Stimulated activated CD8-positive, alpha-beta memory T cell treated with anti-CD3 and anti-CD28 coated beads, Interleukin-4, amount 100 ng/mL, for 24 hours (primary cell): Measurements from ENCODE around the gene ZNF253.
A peak's percentile ranks its signal among the peaks of the same experiment; 100 is the strongest.
"Not testable (repeated sequence)": the region's sequence is repeated elsewhere in the genome, so short reads cannot be mapped to it uniquely, and the experiment has no call there.

ENCODE experiments used
- DNase-seq: peaks from one replicate; pipeline ENCODE4 v3.0.0-alpha.2; 2020; ENCODE audit warnings: low read depth

The ZNF253 gene

DNA sequence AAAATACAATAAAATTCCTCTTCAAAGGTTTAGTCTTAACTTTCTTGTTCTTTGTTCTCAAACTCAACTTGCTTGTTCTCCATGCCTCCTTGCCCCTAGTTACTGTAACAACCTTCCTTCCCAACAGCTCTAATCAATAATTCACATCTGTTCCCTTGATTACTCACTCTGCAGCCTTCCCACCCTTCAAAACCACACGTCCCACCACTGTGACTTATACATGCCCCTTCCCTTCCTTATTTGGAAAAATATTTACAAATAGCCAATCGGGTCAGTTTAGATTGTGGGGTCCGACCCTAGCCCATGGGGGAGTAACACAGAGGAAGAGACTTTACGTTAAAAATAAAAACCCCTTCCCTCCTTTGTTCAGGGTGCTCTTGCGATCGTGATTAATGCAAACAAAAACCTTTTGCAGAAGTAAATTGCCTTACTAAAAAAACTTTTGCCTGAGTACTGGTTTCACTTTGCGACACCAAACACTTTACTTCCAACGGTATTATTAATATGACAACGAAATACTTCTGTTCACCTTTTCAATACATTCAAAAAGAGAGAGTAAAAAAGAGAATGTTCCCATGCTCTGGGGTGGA, 34.6 kb downstream of the ZNF253 start:
- no peak for DNase-seq

GRCh38 chr19:19900729-19901444, 35.2 kb downstream of the ZNF253 start, which contains the start of gene ZNF93:
ZNF93 (plus strand) TSS chr19:19900946; CDS start chr19:19901089, 143 bp downstream.
- peak; percentile 77 for DNase-seq

DNA sequence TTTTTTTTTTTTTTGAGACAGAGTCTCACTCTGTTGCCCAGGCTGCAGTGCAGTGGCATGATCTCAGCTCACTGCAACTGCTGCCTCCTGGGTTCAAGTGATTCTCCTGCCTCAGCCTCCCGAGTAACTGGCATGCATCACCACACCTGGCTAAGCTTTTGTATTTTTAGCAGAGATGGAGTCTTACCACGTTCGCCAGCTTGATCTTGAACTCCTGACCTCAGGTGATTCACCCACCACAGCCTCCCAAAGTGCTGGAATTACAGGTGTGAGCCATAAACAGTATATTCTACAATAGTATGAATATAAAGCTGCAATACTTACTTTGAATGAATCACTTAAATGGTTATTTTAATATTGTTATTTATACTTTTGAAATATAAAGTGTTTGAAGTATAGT, 41.9 kb downstream of the ZNF253 start:
- not testable (repeated sequence) for DNase-seq

GRCh38 chr19:19909654-19910053, 44.0 kb downstream of the ZNF253 start:
- DNase-seq: no peak

- DNase-seq: no peak
Observed at GRCh38 chr19:19911150-19911549, 45.5 kb downstream of the ZNF253 start.

DNA sequence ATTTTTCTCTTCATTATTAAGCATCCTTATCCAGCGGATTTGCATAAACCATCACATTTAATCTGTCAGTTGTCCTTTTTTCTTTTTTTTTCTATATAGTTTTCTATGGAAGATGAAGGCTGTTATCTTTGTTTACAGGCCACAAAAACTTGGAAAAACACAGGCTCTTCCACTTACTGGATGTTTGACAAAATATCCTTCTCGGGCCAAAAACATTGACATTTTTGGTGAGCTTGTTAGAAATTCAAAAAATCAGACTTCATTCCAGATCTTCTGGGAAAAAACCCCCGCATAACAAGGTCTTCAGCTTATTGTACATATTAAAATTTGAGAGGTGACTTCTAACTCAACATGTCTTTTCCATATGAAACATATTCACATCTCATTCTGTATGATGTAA, 48.9 kb downstream of the ZNF253 start:
- DNase-seq: no peak

GRCh38 chr19:19930417-19930816, 64.7 kb downstream of the ZNF253 start:
- peak; percentile 8 for DNase-seq

GRCh38 chr19:19933432-19934314, 68.0 kb downstream of the ZNF253 start:
- not testable (repeated sequence) for DNase-seq

DNA sequence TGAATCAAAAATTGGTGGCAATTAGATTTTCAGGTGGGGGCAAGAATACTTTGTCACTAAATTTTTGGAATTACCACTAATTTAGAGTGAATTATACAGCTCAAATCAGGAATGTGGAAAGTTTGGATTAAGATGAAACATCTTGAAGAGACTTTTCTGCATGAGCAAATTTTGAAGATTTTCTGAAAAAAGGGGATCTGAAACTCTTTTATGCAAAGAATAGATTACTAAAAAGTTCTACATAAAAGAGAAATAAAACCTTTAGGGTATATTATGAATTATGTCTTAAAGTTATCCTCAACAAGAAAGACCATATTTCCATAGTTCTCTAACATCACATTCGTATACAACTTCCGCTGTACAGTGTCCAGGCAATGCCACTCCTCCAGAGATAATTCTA, 71.7 kb downstream of the ZNF253 start:
- DNase-seq: no peak

DNA sequence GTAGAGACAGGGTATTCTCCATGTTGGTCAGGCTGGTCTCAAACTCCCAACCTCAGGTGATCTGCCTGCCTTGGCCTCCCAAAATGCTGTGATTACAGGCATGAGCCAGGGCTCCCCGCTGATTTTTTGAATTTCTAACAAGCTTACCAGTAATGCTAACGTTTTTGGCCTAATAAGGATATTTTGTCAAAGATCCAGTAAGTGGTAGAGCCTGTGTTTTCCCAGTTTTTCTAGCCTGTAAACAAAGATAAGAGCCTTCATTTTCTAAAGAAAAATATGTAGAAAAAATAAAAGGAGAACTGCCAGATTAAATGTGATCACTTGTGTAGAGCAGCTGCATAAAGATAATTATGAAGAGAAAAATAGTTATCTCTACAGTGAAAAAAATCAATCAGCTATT, 72.8 kb downstream of the ZNF253 start:
- DNase-seq: no peak

GRCh38 chr19:19943848-19944582, 78.3 kb downstream of the ZNF253 start:
- DNase-seq: no peak
